K562 (cell line): ENCODE measurements around the gene EGF. TPM values are rescaled to one million over a fixed set of nuclear protein-coding genes. Genes with fewer than 3 reads are reported as not detected.

Experiments
- ATAC-seq: fragments of 200-7000 bp; cut with Tn5 transposase; 3 replicates; pipeline ENCODE4 v1.9.1; 2020; ENCODE audit warnings: moderate library complexity
- BruUV-seq: library from RNA; stranded (reverse); fragments of 400-500 nt; replicated peaks from 2 replicates; lab custom pipeline; 2021; lab: Mats Ljungman, UMichigan
- CTCF ChIA-PET: fragments of 300-600 bp; formaldehyde crosslinking; extraction: SDS; loops from one replicate; lab custom pipeline; 2021; ENCODE audit warnings: low intra/inter-chr PET ratio; lab: Yijun Ruan, JAX
- POLR2A ChIA-PET: fragments of 300-600, 350-650 bp; sonication (Branson Sonifier 250); formaldehyde crosslinking; extraction: SDS; loops from one replicate; lab custom pipeline; 2021; ENCODE audit warnings: antibody characterized with exemption, inconsistent platforms; lab: Yijun Ruan, JAX
- DNase-seq, 4 experiments: peaks; one replicate each; pipeline versions ENCODE4 v3.0.0 to v3.0.0-alpha.2; 2011 to 2018; ENCODE audit warnings: low spot score in 3 of 4, mixed read lengths in 3 of 4; ENCODE audit errors: extremely low read depth in 1 of 4
- FAIRE-seq: peaks from 2 replicates; lab custom pipeline; 2011; peaks lifted over from hg19 to GRCh38; lab: Jason Lieb, UNC
- H2AFZ ChIP-seq: 2 replicates; pipeline ENCODE4 v1.6.0; 2011; ENCODE audit warnings: low read depth, low read length, control low read depth, inconsistent platforms
- H3K27ac ChIP-seq: fragments of 200-600 bp; 3 replicates; pipeline ENCODE4 v1.8.0; 2011; ENCODE audit warnings: low read depth, mild to moderate bottlenecking, control low read depth, inconsistent platforms, low read length, moderate library complexity, mixed read lengths; ENCODE audit errors: extremely low read depth
- H3K27me3 ChIP-seq, 2 experiments: fragments of 300-600 bp in 1 of 2; 2 replicates in 1 of 2; 3 replicates in 1 of 2; pipeline versions ENCODE4 v1.6.0 to v1.8.0; 2011; ENCODE audit warnings: inconsistent platforms in 2 of 2, low read length in 2 of 2, mild to moderate bottlenecking in 1 of 2, mixed read lengths in 1 of 2, moderate library complexity in 1 of 2; ENCODE audit not compliant: control insufficient read depth in 2 of 2, insufficient read depth in 2 of 2
- H3K36me3 ChIP-seq: fragments of 300-600 bp; 3 replicates; pipeline ENCODE4 v1.8.0; 2011; ENCODE audit warnings: mild to moderate bottlenecking, low read length, inconsistent platforms; ENCODE audit not compliant: control insufficient read depth, insufficient read depth
- H3K4me1 ChIP-seq, 2 experiments: fragments of 200-600 bp in 1 of 2; replicated peaks in 1 of 2; 2 replicates in 1 of 2; 3 replicates in 1 of 2; pipeline versions ENCODE4 v1.5.1 to v1.8.0; 2011; ENCODE audit warnings: inconsistent platforms in 2 of 2, low read length in 2 of 2, mild to moderate bottlenecking in 1 of 2, mixed read lengths in 1 of 2, moderate library complexity in 1 of 2; ENCODE audit not compliant: control insufficient read depth in 2 of 2, insufficient read depth in 2 of 2
- H3K4me2 ChIP-seq: 2 replicates; pipeline ENCODE4 v1.6.1; 2011; ENCODE audit warnings: low read length, control low read depth, inconsistent platforms, mixed read lengths; ENCODE audit not compliant: insufficient read depth
- H3K4me3 ChIP-seq: fragments of 200-600 bp; sonication (generic), shearing (Covaris generic); 2 replicates; pipeline ENCODE4 v1.5.1; 2016; ENCODE audit warnings: control low read depth, inconsistent platforms
- H3K79me2 ChIP-seq: fragments of 200-600 bp; 3 replicates; pipeline ENCODE4 v1.8.0; 2011; ENCODE audit warnings: low read length, inconsistent platforms; ENCODE audit not compliant: control insufficient read depth, insufficient read depth
- H3K9ac ChIP-seq, 2 experiments: 2 replicates each; pipeline versions ENCODE4 v1.6.0 to v1.6.1; 2011; ENCODE audit warnings: low read depth in 2 of 2, low read length in 2 of 2, control low read depth in 1 of 2, inconsistent platforms in 1 of 2, mild to moderate bottlenecking in 1 of 2, mixed read lengths in 1 of 2; ENCODE audit not compliant: insufficient read depth in 1 of 2
- H3K9me1 ChIP-seq: one replicate; pipeline ENCODE4 v1.6.0; 2011; ENCODE audit warnings: inconsistent platforms, mild to moderate bottlenecking, low read length, moderate library complexity; ENCODE audit not compliant: control insufficient read depth, insufficient read depth
- H3K9me3 ChIP-seq: replicated peaks from 2 replicates; pipeline ENCODE4 v1.5.1; 2011; ENCODE audit warnings: low read depth, low read length, inconsistent platforms; ENCODE audit not compliant: control insufficient read depth, insufficient read depth
- H4K20me1 ChIP-seq: replicated peaks from 2 replicates; pipeline ENCODE4 v1.6.1; 2011; ENCODE audit warnings: low read length, inconsistent platforms, mixed read lengths; ENCODE audit not compliant: control insufficient read depth, insufficient read depth
- DMBX1 ChIP-seq: fragments of 250-450 bp; sonication (Bioruptor Pico); IDR thresholded peaks from 2 replicates; pipeline ENCODE4 v1.8.0; 2022; ENCODE audit warnings: inconsistent platforms, mild to moderate bottlenecking, moderate library complexity, borderline replicate concordance
- HEY1 ChIP-seq: fragments of 250-450 bp; sonication (Bioruptor Pico); IDR thresholded peaks from 2 replicates; pipeline ENCODE4 v1.5.0; 2020; ENCODE audit warnings: mild to moderate bottlenecking, moderate library complexity, borderline replicate concordance
- PTBP1 ChIP-seq: fragments of 200-400 bp; formaldehyde crosslinking; IDR thresholded peaks from 2 replicates; pipeline ENCODE4 v1.6.1; 2017; ENCODE audit warnings: low read depth, low read length
- RBM39 ChIP-seq: fragments of 200-400 bp; formaldehyde crosslinking; optimal IDR thresholded peaks from 2 replicates; pipeline ENCODE3; 2018; ENCODE audit warnings: low read depth, low read length
- ZBTB43 ChIP-seq: sonication (generic); formaldehyde crosslinking; IDR thresholded peaks from 2 replicates; pipeline ENCODE4 v1.8.0; 2023; ENCODE audit warnings: mild to moderate bottlenecking, missing genetic modification reagents
- ZNF239 ChIP-seq: fragments of 250-450 bp; sonication (Bioruptor Pico); IDR thresholded peaks from 2 replicates; pipeline ENCODE4 v1.4.0; 2020; ENCODE audit warnings: mild to moderate bottlenecking
- ZNF696 ChIP-seq: fragments of 250-450 bp; sonication (Bioruptor Pico); conservative IDR thresholded peaks from 2 replicates; pipeline ENCODE4 v1.4.0; 2020; ENCODE audit warnings: mild to moderate bottlenecking, moderate library complexity
- ZSCAN32 ChIP-seq: fragments of 450-650 bp; formaldehyde crosslinking; IDR thresholded peaks from 2 replicates; pipeline ENCODE4 v1.4.0; 2020; ENCODE audit warnings: mild to moderate bottlenecking, moderate library complexity
- WGBS: fragments of 100-300 bp; shearing (Covaris generic); methylation state at CpG from one replicate; pipeline ENCODE4 v1.1.6; 2016; ENCODE audit warnings: low coverage, mixed read lengths; ENCODE audit not compliant: insufficient coverage; ENCODE audit errors: missing lambda C conversion rate; 5-methylcytosine and 5-hydroxymethylcytosine counted together
- in situ Hi-C: fragments of 300-500 bp; cut with MboI; formaldehyde crosslinking; loops from 4 replicates; pipeline ENCODE4 v1.15.0; 2018; ENCODE audit warnings: inconsistent platforms, mixed read lengths
- intact Hi-C: fragments of 100-400 bp; cut with micrococcal nuclease; formaldehyde crosslinking; loops from 2 replicates; pipeline ENCODE4 v1.14.2; 2022
- polyA plus RNA-seq, 8 experiments: library from polyadenylated mRNA; depleted of rRNA in 4 of 8; stranded (reverse) in 5 of 8; unstranded in 3 of 8; fragments of >200 nt; fragmentation: Nextera tagmentation in 2 of 8; fragmentation: Illumina TruSeq in 1 of 8; extraction: Ambion mirVana in 2 of 8; extraction: Trizol in 1 of 8; gene quantifications; 2 replicates each; pipeline versions ENCODE4 v1.2.1 to v1.2.3, GENCODE V29; 2011 to 2014; ENCODE audit warnings: inconsistent platforms in 1 of 8, missing spikeins in 1 of 8
- total RNA-seq, 7 experiments: library from RNA; depleted of rRNA in 6 of 7; stranded (reverse); fragments of >200 nt in 6 of 7; fragmentation: Illumina TruSeq in 2 of 7; extraction: Trizol in 2 of 7; gene quantifications; 2 replicates each; pipeline versions ENCODE4 v1.2.1 to v1.2.3, GENCODE V29; 2011 to 2021; ENCODE audit warnings: low replicate concordance in 1 of 7

The EGF gene
- total and polyA plus RNA-seq, 9 of the 15 experiments (the other 6 are each of a cell fraction or from before 2014, with no cell fraction given) = 0.32 to 3.1 (median 1.3) TPM

GRCh38 chr4:109939190-109939589, 26.5 kb downstream of the EGF start:
- no peak for DNase-seq
- Histone ChIP-seq H3K79me2 (no peaks in the 10 kb centered on the region), H3K27ac (no peak overlapping the region), H2AFZ (no peak overlapping the region), H3K9ac (no peak overlapping the region), H3K9me1 (no peaks in the 10 kb centered on the region), H3K27me3 (peaks cover 0 to 8% of the 10 kb centered on the region in 2 experiments; a peak in 1 of 5 replicates), H4K20me1 (no peaks in the 10 kb centered on the region), H3K4me1 (peaks cover 0 to 7% of the 10 kb centered on the region in 2 experiments; a peak in 3 of 5 replicates), H3K4me3 (no peak overlapping the region), H3K36me3 (no peaks in the 10 kb centered on the region), H3K4me2 (no peak overlapping the region), H3K9me3 (no peaks in the 10 kb centered on the region)
- no peak for FAIRE-seq
- WGBS = 15% methylated on average over 7 of the region's 7 CpGs
- TF ChIP-seq RBM39 = no peak
- TF ChIP-seq ZNF696 (CRISPR knock-in tag) = no peak
- TF ChIP-seq ZBTB43 (CRISPR knock-in tag) = no peak
- TF ChIP-seq ZNF239 = no peak
- no peak for TF ChIP-seq HEY1 (CRISPR knock-in tag)
- TF ChIP-seq ZSCAN32 (CRISPR knock-in tag) = no peak
- no peak for TF ChIP-seq PTBP1
- TF ChIP-seq DMBX1 (CRISPR knock-in tag) = no peak
- in situ Hi-C loops = no loop called here
- POLR2A ChIA-PET = interaction anchor here (0.6 kb wide), 2 partner anchors 12 to 222 kb away, joined by 5 to 6 read pairs; no protein-coding TSS in a partner anchor
- intact Hi-C loops = no loop called here
- CTCF ChIA-PET = no interaction called here
- no peak for ATAC-seq
- no TSS peak for BruUV-seq
